H54 (cell line): ENCODE results near the gene ARHGAP25.

ENCODE experiments used
- DNase-seq: peaks from one replicate; pipeline ENCODE4 v3.0.0; 2011; ENCODE audit warnings: low spot score, mixed read lengths; ENCODE audit not compliant: insufficient read length
- FAIRE-seq: peaks from 3 replicates; lab custom pipeline; 2011; peaks lifted over from hg19 to GRCh38; lab: Jason Lieb, UNC
- POLR2A ChIP-seq: IDR thresholded peaks from 2 replicates; pipeline ENCODE4 v1.6.1; 2011; ENCODE audit warnings: low read depth, mild to moderate bottlenecking, low read length

The ARHGAP25 gene

GRCh38 chr2:68708629-68709028 is 26.0 kb upstream of the ARHGAP25 start:
- FAIRE-seq (no peak), DNase-seq (no peak)
- TF ChIP-seq POLR2A, result no peak

DNA sequence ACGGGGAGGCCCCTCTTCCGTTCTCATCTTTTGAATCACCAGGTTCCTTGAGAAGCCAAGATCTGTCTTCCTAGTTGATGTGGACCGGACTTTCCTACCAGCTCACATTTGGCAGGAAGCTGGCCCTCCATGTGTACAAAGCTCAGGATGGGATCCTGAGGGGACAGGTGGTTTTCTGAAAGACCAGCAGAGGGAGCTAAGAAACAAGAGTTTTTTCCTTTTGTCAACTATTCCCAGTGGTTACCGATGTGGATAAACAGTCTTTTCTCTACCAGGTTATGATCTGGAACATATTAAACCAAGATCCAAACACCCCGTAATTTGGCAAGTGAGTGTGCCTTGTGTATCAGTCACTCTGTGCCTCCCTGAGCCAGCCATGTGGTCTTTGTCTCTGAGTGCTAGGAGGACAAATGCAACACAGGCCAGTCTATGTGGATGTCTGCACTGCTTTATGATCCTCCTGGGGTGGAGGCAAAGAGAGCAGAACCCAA is 25.1 kb upstream of the ARHGAP25 start:
- DNase-seq (peak; percentile 23), FAIRE-seq (peak; percentile 98)
- no peak for TF ChIP-seq POLR2A

DNA sequence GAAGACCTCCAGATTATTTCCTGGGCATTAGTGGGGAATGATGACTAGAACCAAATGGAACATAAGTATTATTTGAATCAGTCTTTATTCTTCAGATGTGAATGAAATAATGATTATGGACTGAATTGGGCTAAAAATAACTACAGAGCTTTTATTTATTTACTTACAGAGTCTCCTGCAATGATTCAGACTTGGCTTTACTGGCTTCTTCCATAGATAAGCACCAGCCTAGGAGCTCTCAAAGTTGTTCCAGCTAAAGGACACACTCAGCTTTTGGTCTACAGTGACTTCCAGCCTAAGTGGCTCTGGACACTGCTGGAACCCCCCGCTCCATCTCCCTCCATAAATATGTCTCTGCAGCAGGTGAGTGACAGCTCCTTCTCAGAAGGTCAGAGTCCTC is 24.3 kb upstream of the ARHGAP25 start:
- no peak for TF ChIP-seq POLR2A
- DNase-seq (no peak), FAIRE-seq (no peak)

GRCh38 chr2:68710756-68711155 is 23.9 kb upstream of the ARHGAP25 start:
- TF ChIP-seq POLR2A, result no peak
- DNase-seq (no peak), FAIRE-seq (no peak)

DNA sequence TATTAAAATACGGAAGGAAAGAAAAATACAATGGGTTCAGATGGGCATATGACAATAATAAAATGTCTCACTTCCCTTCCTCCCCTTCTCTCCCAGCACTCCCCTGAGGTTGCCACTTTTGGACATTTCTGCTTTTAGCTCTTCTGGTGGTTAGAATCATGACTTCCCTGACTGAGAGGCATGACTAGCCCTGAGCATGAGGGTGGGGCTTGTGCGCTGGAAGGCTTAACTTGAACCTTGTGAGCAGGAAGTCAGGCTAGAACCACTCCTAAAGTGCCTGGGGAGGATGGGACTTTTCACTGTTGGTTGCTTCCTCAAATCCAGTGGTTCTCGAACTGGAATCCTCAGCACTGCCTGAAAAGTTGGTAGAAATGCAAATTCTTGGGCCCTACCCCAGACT is 19.7 kb upstream of the ARHGAP25 start:
- DNase-seq, result no peak
- no peak for TF ChIP-seq POLR2A
- FAIRE-seq, result peak; percentile 82

- TF ChIP-seq POLR2A, result no peak
- peak; percentile 61 for DNase-seq
- peak; percentile 95 for FAIRE-seq
Observed at GRCh38 chr2:68715353-68716041, 19.1 kb upstream of the ARHGAP25 start.

DNA sequence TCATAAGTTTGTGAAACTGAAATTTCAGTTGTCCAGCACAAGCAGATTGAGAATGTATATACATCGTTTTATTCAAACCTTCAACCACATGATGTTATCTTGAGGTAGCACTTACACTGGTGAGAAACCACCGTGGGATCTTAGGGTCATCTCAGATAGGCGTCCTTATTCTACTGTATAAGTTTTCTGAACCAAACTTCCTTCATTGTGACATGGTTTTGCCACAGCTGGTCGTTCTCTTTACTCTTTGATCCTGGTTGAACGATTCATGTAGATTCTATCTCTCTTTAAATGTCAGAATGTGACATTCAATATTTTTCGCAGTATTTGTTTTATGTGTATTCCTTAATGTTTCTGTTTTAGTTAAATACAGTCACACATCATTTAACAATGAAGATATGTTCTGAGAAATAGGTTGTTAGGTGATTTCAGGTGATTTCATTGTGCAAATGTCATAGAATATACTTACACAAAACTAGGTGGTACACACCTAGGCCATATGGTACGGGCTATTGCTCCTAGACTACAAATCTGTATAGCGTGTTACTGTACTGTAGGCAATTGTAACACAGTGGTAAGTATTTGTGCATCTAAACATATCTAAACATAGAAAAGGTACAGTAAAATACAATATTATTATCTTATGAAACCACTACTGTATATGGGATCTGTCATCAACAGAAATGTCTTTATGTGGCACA is 17.9 kb upstream of the ARHGAP25 start:
- TF ChIP-seq POLR2A, result no peak
- DNase-seq (no peak), FAIRE-seq (no peak)

DNA sequence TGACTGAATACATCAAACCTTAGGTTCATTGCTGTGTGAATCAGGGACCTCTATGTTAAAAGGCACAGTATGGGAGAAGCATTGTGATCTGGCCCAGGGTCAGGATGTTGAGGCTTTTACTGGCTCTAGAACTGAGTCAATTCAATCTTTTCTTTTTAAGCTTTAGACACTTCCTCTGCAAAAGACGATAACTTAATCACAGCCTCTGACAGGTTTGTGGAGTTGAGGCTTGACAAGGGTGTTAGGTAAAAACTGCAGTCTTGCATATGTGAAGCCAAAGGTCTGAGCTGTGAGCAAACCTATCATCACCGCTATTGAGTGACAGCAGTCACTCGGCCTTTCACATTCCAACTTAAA is 17.3 kb upstream of the ARHGAP25 start:
- no peak for TF ChIP-seq POLR2A
- FAIRE-seq (no peak), DNase-seq (no peak)

GRCh38 chr2:68719912-68720311 is 14.7 kb upstream of the ARHGAP25 start:
- TF ChIP-seq POLR2A, result no peak
- no peak for DNase-seq
- no peak for FAIRE-seq

GRCh38 chr2:68720665-68721064 is 13.9 kb upstream of the ARHGAP25 start:
- no peak for TF ChIP-seq POLR2A
- no peak for DNase-seq
- FAIRE-seq, result no peak

DNA sequence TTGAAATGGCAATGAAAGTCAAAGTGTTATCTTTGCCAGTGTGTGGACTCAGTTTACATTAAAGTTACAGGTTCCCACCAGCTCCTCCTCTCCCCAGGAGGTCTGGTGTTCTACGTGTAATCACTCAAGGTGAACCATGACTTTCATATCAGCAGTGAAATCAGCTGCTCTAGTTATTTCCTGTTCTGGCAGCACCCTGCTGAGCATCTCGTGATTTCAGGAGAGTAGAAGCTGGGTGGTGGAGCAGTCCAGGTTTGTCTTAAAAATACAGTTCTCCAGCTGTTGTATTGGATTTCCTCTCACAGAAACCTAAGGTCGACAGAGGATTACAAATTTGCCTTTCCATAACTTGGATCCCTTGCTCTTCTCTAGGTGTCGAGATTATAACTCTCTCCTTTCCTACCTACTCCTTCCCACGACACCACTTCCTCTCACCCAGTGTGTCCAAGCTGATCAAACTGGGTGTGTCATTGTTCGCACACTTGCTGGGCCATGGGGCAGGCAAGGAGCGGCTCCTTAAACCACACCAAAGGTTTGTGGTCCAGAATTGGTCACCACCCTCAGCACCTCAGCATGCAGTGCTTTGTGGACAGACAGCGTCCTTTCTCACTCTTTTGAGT is 13.0 kb upstream of the ARHGAP25 start:
- FAIRE-seq, result no peak
- no peak for DNase-seq
- TF ChIP-seq POLR2A, result no peak

DNA sequence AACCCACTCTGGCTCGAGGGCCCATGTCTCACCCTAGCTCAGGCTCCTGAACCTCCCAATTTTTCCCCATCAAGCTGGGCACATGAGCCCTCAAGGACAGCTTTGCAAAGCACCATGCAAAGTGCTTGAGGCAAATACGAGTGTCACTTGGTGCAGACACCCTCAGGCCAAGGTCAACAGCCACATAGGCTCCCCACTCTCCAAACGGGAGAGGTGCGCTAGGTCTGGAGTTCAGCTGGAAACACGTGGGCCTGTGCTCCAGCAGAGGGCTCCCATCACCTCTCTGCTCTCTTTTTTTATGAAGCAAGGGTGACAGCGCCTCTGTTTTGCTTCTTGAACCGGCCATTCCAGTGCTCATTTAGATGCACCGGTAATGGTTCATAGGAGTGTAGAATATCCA is 11.9 kb upstream of the ARHGAP25 start:
- no peak for TF ChIP-seq POLR2A
- FAIRE-seq (no peak), DNase-seq (no peak)

DNA sequence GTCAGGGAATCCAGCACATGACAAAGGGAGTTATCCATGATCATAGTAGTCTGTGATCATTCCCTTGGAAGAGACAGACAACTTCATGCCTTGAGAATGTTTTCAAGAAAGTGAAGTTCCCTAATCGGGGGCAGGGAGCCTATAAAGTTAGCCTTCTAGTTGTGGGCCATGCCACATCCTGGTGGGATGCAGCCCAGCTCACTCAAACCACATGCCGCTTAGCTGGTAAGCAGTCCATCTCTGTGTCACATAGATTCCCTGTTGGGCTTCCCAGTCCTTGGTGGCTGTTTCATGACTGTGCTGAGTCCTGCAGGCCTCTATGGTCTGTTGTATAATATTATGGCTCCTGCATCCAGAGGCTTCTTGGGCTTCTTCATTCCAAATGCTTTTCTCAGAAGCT is 11.4 kb upstream of the ARHGAP25 start:
- FAIRE-seq (no peak), DNase-seq (no peak)
- no peak for TF ChIP-seq POLR2A

DNA sequence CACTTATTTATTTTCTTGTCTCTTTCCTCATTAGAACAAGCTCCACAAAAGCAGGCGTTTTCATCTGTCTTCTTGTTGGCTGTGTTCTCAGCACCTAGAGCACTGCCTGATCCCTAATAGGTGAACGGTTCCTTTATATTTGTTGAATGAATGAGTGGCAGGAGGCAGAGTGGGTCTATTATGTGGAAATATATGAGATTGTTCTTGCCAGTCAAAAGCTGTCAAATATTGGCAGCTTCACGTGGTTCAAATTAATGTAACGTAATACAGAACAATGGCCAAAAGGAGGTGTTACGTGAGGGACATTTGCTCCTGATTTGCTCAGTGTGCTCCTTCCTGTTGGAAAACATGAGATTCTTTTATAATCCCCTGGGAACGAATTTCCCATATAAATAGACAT is 8.5 kb upstream of the ARHGAP25 start:
- no peak for TF ChIP-seq POLR2A
- no peak for FAIRE-seq

More for the DNA sequence above, 8.5 kb upstream of the ARHGAP25 start:
- no peak for DNase-seq
